Liver (tissue), 3 donors: ENCODE data around the gene SAE1.

Experiments used
- CTCF ChIP-seq: fragments of 150-350 bp; IDR thresholded peaks from 2 replicates; pipeline ENCODE4 v1.5.1; 2017; ENCODE audit warnings: improper control_type of control experiment, low read depth, low read length; ENCODE audit not compliant: missing input control
- EGR1 ChIP-seq, 2 donors: IDR thresholded peaks; 2 replicates each; pipeline ENCODE4 v1.6.1; 2016 to 2018; ENCODE audit warnings: antibody characterized with exemption in 2 of 2, low read depth in 2 of 2
- GABPA ChIP-seq, 2 donors: IDR thresholded peaks in 1 of 2; conservative IDR thresholded peaks in 1 of 2; 2 replicates each; pipeline ENCODE4 v1.6.1; 2016; ENCODE audit warnings: antibody characterized with exemption in 2 of 2, mild to moderate bottlenecking in 1 of 2, moderate library complexity in 1 of 2
- MAX ChIP-seq: IDR thresholded peaks from 2 replicates; pipeline ENCODE4 v1.6.1; 2016; ENCODE audit warnings: antibody characterized with exemption
- RAD21 ChIP-seq, 2 donors: IDR thresholded peaks; 2 replicates each; pipeline ENCODE4 v1.6.1; 2016; ENCODE audit warnings: antibody characterized with exemption in 2 of 2, mild to moderate bottlenecking in 2 of 2
- RXRA ChIP-seq, 2 donors: IDR thresholded peaks; 2 replicates each; pipeline ENCODE4 v1.6.1; 2017 to 2018; ENCODE audit warnings: antibody characterized with exemption in 2 of 2, mild to moderate bottlenecking in 1 of 2
- SP1 ChIP-seq: IDR thresholded peaks from 2 replicates; pipeline ENCODE4 v1.6.1; 2018; ENCODE audit warnings: antibody characterized with exemption, mild to moderate bottlenecking
- YY1 ChIP-seq: IDR thresholded peaks from 2 replicates; pipeline ENCODE4 v1.6.1; 2016; ENCODE audit warnings: antibody characterized with exemption, mild to moderate bottlenecking
- ZBTB33 ChIP-seq: IDR thresholded peaks from 2 replicates; pipeline ENCODE4 v1.6.1; 2016; ENCODE audit warnings: antibody characterized with exemption
- donor health status: healthy.
- donor health status: healthy.

- TF ChIP-seq CTCF, result no peak
- TF ChIP-seq RXRA (IDR thresholded peaks at IDR 0.05), result no peak
- TF ChIP-seq YY1, result no peak
- no peak for TF ChIP-seq GABPA (IDR thresholded peaks at IDR 0.05 in 1 of 2, conservative IDR thresholded peaks at IDR 0.05 in 1 of 2)
- TF ChIP-seq MAX, result no peak
- TF ChIP-seq ZBTB33, result no peak
- no peak for TF ChIP-seq EGR1 (IDR thresholded peaks at IDR 0.05; ENCODE audit: low read depth in 2 of 2)
- TF ChIP-seq SP1, result no peak
- no peak for TF ChIP-seq RAD21 (IDR thresholded peaks at IDR 0.05)
These were observed 108.5 kb downstream of the SAE1 start for GRCh38 chr19:47239152-47239551.
